Superior temporal gyrus (tissue), 1 donor: ENCODE measurements around the gene PAMR1.
A peak's percentile ranks its signal among the peaks of the same experiment; 100 is the strongest.

Experiments used
- DNase-seq: peaks from one replicate; pipeline ENCODE4 v3.0.0-alpha.2; 2016; ENCODE audit errors: extremely low spot score

The PAMR1 gene

DNA sequence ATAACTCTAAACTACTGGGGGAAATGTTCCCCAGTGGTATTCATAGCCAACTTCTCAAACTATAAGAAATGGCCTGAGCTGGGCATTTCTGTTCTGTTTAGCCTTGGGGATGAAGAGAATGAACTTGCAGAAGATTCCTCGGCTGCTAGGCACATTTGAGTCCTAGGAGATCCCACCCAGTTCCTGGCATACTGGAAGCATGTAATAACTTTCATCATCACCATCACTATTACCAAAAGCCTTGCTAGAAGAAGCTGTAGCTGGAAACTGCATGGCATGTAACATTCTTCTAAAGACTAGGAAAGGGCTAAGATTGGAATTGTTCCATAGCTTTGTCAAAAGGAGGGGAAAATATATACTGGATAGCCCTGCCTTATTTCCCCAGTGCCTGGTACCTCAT is 65.9 kb downstream of the PAMR1 start:
- DNase-seq = no peak

DNA sequence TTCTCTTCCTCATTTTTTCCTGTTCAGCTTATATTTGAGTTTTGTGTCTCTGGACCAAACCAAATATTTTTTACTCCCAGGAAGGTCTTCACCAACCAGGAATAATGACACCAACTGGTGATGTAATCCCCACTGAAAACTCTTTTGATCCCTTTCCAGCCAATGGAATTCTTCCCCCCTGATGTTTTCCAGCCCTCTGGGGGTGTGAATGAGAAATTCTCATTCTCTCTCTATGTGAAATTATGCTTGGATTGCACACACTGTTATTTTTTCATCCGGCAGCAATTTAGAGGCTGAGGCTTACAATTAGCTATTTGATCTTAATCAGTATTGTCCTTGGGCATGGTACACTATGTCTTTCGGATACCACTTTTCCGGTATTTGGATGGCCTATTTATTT is 66.6 kb downstream of the PAMR1 start:
- no peak for DNase-seq

DNA sequence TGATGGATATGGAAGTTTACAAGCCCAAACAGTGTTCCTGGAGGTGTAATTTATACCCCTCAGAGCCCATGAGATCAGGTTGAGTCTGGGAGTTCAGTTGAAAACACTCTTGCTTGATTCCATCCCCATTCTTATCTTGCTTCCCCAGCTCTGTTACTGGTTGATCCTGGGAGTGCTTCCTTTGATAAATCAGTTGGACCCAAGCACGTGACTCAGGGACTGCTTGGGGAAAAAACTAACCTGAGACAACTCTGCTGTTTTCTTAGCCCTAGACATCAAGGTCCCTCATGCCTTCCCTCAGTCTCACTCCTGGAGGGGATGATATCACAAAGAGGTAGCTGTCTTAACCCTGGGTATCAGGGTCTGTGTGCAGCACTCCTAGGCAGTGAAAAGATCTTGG is 71.1 kb downstream of the PAMR1 start:
- DNase-seq = no peak

DNA sequence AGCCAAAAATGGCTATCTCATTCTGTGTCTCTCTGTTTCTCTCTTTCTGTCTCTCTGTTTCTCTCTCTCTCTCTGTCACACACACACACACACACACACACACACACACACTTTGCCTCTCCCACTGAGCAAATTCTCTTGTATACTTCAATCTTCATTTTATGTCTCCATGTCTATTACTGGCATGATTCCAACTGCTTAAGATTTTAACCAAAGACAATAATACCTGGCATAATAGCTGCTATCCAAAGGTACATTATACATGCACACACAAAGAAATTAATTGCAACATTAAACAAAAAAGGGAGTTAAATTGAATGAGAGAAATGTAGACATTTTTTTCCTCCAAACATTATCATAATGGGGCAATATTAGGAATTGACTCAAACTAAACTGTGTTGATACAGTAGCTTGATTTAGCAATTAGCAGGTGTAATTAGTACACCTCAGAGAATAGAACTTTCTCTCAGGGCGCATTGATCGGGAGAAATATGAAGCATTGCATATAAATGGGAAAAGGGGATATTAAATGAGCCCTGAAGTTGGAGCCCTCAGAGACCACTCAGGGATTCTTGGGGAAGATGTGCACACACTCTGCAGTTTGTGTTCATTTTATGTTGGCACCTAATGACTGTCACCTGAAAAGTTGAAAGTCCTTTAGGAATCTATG is 88.7 kb downstream of the PAMR1 start:
- no peak for DNase-seq

DNA sequence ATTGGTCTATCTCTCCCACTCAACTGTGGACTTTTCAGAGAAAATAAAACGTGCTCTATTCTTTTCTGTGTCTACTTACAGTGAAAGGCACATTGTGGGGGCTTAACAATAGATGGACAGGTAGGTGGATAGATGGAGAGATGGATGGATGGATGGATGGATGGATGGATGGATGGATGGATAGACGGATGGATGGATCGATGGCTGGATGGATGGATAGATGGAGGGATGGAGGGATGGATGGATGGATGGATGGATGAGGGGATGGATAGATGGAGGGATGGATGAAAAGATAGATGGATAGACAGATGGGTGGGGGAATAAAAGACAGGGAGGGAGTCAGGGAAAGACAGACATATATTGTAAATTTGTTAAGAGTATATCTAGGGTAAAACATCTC is 91.8 kb downstream of the PAMR1 start:
- no peak for DNase-seq

DNA sequence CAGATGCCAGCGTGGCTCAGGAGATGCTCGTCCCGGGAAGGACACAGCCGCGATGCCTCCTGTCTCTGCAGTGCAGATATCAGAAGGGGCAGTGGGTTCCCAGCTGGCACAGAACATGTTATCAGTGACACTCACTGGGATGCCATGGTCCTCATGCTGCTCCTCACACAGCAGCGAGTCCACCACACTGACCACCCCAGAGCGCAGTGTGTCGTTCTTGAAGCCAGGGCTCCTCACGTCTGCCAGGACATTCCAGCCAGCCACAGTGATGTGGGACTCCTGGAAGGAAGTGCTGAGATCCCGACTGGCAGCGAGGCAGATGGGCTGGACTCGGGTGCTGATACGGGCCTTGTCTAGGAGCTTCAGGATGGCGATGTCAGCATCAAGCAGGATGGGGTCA is 93.0 kb downstream of the PAMR1 start:
- DNase-seq = no peak

DNA sequence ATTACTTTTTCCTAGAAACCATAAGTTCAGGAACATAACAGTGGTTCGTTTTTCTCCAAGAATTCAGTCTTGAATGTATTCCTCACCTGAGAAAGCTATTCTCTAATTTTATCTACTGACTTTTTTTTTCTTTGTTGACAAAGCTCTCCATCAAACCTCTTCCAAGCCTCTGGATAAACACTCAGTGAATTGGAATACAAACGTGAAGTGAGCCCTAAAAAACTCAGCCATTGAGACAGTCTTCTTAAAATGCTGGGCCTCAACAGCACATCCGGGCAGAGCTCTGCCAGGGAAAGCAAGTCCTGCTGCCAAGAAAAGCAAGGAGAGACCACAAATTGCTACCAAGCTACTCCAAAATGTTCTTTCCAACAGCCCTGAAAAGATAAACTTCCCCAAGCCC is 98.3 kb downstream of the PAMR1 start:
- DNase-seq = peak; percentile 58

DNA sequence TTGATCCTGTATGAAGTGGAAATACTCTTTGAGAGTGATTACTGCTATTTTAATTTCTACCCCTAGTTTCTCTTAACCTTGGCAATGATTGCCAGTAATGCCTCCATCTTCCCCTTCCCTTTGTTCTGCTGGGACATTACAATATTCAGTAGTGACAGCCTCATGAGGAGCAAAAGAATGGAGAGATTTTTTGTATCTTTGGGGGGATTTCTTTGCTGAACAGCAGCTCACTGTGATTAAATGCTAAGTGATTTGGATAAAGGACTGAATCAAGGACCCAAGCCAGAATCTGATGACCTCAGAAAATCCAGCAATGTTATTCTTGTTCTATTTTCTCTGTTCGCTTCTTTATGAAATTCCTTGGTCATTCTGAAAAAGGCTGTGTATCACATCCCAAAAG is 99.1 kb downstream of the PAMR1 start:
- no peak for DNase-seq

DNA sequence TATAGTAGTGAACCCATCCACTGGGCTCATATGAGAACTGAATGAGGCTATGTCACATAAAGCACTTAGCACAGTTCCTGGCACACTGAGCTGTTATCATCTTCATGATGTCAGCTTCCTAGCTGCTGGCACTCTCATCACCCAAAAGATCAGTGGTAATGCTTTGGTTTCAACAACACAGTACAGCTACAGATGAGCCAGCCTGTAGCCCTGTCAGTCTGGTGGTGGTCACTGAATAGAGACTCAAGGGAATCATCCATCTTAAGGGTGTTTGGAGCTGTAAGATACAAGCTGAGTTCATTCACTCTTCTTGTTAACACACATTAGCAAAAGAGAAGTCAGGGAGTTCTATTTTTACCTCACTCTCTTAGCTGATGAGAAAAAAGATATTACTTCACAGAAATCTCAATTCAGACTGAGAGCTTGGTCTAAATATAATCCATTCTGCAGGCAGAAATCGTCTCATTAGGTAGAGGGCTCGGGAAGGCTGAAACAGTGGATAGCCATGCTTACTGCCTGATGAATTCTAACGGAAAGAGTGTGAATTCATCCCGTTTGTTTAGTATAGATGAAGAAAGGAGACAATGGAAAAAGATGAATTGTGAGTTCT is 99.7 kb downstream of the PAMR1 start:
- peak; percentile 62 for DNase-seq

DNA sequence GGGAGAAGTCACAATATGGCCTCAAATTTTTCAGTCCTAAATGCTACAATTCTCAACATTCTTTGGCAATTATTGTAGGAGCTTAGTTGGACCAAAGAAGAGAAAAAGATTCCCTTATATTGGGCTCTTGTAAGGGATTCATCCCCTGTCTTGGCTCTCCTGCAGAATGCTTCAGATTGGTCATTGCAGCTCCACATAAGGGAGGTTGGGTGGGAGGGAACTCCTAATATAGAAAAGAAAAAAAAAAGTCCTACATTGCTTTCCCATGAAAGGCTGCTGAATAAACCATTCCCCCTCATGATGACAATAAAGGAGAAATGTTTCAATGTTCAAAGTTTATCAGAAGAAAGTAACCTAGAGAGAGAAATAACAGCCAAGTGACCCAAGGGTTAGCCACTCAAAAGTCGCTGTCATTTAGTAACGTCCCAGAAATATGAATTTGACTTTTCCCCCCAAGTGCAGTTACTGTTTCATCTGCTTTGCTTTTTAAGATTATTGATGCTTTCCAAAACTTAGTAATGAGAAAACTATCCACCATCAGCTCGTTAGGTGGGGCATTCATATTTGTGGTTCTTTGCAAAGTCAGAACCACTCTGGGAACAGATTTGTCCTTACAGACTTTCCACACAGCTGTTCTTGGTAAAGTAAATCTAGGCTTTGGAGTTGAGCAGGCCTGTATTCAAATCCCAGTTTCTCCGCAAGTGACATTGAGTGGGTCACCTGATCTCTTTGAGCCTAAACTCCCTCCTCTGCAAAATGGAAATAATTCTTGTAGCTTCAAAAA is 101.1 kb downstream of the PAMR1 start:
- no peak for DNase-seq

DNA sequence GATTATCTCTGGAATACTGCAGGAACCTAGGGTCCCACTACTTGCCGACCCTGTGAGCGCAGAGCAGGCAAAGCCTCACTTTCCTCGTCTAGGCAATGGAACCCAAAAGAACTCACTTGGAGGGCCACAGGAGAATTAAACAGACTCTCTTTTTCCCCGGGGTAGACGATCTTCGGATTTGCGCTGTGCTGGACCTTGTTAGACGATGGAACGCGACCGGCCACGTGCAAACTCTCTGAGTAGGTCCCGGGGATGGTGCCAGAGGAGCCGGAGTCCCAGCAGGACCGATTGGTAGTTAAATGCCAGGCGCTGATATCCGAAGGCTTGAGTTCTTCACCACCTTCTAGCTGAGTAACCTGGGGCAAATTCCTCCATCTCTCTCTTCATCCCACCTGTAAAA is 105.0 kb downstream of the PAMR1 start:
- no peak for DNase-seq

DNA sequence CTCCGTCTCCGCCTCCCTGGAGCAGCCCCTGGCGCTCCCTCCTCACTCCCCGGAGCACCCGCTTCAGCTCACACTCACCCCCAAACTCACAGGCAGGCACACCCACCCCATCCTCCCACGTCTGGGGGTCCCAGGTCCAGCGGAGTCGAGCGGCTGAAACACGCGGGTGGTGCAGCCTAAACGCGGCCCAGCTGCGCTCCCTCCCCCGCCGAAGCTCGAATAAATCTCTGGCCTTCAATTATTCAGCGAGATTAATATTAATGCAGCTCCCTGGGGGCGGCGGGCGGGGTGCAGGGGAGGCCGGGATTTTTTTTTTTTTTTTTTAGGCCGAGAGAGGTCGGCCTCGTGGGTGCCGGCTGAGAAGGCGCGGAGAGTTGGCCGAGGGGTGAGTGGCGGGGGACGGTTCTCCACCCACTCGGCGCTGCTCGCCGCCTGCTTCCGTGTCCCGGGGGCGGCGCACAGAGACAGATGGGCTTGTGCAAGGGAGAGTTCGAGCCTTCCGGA is 105.5 kb downstream of the PAMR1 start:
- DNase-seq = no peak

DNA sequence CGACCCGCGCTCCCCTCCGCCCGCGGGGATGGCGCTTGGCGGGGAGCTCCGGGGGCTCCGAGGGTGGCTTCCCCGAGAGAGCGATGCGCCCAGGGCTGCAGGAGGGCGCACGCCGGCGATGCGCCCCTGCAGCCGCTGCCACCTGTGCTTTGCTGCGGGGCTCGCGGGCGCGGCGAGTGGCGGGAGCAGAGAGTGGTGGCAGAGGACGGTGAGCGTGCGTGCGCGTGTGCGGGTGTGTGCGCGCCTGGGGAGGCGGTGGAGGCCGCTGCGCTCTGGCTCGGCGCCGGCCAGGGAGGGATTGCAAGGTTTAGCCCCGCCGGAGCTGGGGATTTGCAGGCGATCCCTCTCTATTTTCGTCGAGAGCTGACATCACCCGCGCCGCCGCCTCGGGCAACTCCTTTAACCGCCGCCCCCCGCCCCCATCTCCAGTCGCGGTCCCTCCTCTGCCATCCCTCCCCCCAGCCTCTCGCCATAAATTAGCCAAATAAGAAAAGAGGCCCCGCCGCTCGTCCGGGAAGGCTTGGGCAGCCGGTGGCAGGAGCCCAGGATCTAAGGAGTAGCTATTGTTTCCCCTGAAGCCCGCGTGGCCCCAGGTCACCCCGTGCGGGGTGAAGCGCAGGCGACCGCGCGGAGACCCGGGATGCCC is 106.1 kb downstream of the PAMR1 start, which contains the start of gene SLC1A2:
TSS of gene SLC1A2 (minus strand) at position 375 of the 646 bp plus-strand sequence. CDS start 592 bp downstream, outside the sequence.
- peak; percentile 48 for DNase-seq

DNA sequence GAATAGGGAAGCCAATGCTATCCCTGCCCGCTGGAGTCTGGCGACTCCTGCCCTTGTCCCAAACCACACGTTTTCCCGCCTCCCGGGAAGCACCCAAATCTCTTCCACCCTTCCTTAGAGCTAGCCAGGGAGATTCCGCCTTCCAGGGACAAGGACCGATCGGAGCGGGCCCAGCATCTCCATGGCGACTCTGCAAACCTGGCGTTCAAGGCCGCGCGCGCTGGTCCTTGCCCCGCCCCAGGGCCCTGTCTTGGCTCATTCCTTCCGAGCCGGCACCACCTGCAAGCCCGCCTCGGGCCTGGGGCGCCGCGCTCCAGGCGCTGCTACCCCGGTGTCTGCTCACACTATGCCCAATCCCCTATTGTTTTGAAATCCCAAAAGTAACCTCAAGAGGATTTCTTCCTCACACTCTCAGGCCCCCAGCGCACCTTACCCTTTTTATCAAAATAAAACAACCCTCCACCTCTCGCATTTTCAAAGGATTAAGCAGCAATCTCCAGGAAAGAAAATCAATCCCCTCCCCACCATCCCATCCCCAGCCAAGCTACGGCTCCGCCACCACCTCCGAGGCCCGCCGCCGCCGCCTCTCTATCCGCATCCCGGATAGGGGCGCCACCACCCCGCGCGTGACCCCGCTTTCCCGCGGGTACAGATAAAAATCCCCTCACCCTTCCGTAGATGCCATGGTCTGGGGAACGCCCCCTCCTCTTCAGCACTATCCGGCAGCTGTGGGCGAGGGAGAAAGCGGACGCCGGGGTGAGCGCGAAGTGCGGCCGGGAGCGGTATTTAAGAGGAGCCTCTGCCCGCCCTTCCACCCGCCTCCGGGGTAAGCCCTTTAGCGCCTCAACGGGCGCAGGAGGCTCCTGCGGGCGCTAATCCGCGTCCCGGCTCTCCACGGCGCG is 106.9 kb downstream of the PAMR1 start:
- DNase-seq = no peak

DNA sequence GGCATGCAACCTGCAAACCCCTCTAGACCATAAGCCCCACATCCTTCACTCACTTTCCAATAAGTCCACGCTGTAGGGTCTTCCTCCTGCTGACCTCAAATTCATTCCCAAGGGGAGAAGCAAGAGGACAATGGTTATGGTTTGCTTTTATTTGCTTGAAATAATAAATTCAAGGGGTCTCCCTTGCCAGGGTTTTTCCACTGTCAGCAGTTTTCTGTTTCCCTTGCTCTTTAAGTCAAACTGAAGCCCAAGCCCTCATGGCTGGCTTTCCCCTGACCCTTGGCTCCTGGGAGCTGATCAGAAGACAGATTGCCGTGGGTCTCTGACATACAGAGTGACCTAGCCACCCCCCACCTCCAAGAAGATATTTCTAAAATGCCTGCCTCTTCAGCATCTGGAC is 109.9 kb downstream of the PAMR1 start:
- no peak for DNase-seq

DNA sequence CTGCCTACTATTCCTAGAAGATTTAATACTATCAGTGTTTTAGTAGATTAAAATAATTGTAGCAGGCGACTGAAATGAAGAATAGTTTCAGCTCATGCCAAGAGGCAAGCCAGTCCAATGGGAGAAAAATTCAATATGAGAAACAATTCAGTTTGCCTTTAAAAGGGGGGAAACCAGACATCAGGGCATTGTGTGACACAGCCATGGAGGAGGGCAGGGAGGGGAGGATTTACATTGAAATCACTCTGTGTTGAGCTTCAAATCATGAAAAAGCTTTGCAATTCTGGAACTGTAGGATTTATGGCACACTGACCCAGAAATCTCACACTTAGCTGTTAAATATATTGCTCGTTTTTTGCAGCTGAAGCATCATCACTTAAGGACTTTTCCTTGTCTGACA is 110.6 kb downstream of the PAMR1 start:
- DNase-seq = no peak

DNA sequence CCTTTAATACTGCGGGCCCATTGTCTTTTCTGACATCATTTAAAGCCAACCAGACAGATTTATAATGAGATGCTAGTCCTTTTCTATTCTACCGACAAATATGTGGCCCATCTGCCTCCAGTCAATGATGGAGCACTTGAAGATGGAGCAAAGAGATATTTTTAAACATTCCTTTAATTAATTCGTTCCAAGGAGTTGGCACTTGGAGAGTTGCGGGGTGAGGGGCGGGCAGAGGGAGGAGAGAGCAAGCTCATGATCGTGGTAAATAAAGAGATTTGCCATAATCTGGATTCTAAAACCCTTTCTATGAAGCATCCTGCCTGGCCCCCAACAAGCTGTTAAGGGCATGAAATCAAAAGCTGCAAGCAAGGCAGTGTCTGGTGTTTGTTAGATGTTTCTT is 111.1 kb downstream of the PAMR1 start:
- DNase-seq = no peak

DNA sequence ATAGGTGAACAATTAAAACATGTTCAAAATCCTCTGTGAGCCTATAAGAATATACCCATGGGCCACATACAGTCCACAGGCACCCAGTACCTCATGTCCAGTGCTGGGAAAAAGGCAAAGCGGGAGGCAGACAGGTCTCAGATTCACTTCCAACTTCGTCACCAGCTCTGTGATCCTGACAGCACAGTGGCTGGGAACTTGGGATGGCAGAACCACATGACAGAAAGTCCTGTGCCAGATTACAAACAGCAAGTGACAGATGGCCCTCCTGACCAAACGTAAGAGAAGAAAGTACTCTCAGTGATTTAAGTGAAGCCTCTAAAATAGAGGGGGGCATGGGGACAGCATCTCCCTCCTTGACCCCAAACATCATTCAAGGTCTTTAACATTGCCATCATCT is 111.8 kb downstream of the PAMR1 start:
- no peak for DNase-seq

DNA sequence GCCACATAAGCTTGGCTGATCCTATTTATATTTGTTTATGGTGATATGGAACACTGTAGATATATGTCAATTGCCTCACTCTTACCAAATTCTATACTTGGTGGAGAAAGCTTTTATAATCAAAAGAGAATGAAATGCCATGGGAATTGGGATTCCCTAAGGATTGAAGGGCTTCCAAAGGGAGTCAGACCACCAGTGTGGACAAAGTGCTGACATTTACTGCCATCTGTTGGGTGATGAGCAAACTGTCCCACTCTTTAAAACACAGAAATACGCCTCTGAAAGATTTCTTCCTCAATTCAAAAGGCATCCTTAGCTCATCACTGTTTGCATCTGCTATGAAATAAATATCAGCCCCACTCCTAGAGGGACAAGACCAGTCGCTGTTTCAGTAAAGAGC is 113.1 kb downstream of the PAMR1 start:
- DNase-seq = peak; percentile 60

DNA sequence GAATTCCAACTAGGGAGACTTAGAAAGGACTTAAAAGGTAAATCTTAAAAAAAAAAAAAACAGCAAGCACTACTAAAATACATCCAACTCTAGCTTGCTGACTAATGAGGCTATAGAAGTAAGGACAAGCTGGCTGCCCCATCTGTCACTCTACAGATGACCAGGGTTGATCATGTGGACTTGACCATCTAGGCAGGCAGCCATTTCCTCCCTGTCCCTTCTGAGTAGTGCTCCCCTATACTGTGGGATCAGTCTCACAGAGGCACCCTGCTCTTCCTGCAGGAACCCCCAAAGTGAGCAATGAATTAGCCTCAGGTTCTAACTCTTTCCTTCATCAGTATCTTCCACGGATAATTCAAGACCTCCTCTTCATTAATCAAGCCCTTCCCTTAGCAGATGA is 118.4 kb downstream of the PAMR1 start:
- DNase-seq = no peak

DNA sequence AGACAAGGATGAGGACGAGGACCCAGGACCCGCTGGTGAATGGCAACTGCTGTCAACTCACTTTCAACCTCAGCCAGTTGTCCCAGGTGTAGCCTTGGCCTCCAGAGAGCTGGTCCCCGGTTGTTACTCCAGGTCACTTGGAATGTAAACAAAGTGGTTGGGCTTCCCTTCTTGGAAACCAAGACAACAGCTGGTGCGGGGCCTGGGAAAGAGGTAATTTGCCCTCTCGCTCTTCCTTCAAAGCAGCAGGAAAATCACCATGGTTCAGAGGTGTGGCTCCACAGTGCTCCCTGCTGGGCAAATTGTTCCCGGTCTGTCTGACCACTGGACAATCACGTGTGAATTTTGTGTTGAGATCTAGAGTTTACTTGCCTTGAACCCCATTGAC is 121.0 kb downstream of the PAMR1 start:
- peak; percentile 68 for DNase-seq
